Measurements from ENCODE around the gene PRDX2.

DNA sequence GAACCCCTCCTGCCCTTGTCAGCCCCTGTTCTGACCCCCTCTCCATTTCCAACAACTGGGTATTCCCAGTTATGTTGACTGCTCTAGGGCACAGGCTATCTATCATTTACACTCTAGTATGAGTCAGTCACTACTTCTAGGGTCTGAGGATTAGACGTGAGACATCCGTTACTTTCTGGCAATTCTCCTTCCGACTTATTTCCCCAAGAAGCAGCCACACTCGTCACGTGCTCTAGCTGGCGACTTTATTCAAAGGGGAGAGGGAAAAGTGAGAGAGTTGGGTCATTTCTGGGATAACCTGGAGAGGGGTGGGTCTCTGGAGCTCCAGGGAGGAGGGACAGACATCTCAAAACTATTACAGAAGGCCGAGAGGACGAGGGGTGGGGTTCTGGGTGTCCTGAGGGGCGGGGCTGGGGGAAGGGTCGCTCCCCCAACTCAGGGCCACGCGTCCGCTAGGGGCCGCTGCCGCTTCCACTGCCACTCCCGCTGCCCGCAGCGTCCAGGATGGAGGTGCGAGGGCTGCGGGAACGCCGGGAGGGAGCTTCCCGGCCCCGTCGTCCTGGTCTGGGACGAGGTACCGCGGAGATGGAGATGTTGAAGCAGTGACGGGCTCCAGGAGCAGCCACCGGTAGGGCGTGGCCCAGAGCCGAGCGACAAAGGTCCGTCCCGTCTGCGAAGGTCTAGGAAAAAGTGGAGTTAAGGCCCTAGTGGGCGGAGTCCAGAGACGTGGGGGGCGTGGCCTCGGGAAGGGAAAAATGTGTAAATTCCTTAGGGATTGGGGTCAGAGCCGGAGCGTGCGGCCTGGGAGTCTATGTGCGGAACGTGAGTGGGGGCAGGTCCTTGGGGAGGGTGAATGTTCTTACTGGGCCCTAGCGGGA, 23.9 kb upstream of the PRDX2 start:
- TF ChIP-seq, protein P1, sequence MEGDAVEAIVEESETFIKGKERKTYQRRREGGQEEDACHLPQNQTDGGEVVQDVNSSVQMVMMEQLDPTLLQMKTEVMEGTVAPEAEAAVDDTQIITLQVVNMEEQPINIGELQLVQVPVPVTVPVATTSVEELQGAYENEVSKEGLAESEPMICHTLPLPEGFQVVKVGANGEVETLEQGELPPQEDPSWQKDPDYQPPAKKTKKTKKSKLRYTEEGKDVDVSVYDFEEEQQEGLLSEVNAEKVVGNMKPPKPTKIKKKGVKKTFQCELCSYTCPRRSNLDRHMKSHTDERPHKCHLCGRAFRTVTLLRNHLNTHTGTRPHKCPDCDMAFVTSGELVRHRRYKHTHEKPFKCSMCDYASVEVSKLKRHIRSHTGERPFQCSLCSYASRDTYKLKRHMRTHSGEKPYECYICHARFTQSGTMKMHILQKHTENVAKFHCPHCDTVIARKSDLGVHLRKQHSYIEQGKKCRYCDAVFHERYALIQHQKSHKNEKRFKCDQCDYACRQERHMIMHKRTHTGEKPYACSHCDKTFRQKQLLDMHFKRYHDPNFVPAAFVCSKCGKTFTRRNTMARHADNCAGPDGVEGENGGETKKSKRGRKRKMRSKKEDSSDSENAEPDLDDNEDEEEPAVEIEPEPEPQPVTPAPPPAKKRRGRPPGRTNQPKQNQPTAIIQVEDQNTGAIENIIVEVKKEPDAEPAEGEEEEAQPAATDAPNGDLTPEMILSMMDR (conservative IDR thresholded peaks at IDR 0.05; ENCODE audit: low read length): no peak
- TF ChIP-seq EZH2phosphoT487 (IDR thresholded peaks at IDR 0.05; ENCODE audit: borderline replicate concordance): no peak
